ENCODE results near the gene RPL13.

DNA sequence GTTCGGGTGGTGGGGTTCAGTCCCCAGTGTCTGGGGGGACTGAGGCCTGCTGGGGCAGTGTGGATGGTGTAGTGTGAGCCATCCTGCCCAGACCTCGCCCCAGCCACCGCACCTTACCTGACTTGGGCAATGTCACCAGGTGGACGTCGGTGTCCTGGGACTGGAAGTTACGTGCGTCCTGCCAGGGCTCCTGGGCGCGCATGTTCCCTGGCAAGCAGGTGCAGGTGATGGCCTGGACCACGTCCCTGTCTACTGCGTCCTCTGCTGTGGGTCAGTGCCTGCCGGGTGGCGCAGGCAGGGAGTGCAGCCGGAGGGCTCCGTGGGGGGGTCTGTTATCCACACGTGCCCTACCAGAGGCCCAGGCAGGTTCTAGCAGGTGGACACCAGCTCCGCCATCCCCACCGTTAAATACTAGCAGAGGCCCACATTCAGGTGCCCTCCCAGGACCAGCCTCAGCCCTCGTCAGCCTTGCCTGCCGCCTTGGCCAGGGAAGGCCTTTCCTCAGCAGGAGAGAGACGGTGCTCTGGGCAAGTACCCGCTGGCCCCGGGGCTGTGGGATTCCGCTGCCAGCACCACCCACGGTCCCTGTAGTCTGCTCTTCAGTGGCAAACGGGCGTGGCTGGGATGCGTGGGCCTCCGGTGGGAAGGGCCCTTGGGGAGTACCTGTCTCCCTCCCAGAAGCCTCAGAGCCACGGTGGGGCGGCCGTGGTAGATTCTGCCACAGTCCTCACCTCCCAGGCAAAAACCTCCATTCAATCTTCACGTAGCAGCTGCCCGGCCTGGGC, 44.9 kb downstream of the RPL13 start:
- TF ChIP-seq EZH2 (IDR thresholded peaks at IDR 0.05; ENCODE audit: borderline replicate concordance, low read depth, low read length, severe bottlenecking) = no peak
- TF ChIP-seq, protein P1, sequence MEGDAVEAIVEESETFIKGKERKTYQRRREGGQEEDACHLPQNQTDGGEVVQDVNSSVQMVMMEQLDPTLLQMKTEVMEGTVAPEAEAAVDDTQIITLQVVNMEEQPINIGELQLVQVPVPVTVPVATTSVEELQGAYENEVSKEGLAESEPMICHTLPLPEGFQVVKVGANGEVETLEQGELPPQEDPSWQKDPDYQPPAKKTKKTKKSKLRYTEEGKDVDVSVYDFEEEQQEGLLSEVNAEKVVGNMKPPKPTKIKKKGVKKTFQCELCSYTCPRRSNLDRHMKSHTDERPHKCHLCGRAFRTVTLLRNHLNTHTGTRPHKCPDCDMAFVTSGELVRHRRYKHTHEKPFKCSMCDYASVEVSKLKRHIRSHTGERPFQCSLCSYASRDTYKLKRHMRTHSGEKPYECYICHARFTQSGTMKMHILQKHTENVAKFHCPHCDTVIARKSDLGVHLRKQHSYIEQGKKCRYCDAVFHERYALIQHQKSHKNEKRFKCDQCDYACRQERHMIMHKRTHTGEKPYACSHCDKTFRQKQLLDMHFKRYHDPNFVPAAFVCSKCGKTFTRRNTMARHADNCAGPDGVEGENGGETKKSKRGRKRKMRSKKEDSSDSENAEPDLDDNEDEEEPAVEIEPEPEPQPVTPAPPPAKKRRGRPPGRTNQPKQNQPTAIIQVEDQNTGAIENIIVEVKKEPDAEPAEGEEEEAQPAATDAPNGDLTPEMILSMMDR (IDR thresholded peaks at IDR 0.05; ENCODE audit: borderline replicate concordance, extremely low read depth, low read length, poor library complexity, severe bottlenecking) = no peak
